Sigmoid colon (tissue), 4 donors: ENCODE results near the gene SFT2D3.

ENCODE experiments used
- CTCF ChIP-seq, 4 experiments: fragments of 450-650 bp in 3 of 4; fragments of 200-600 bp in 1 of 4; IDR thresholded peaks; one replicate each; pipeline ENCODE4 v1.5.1; 2016 to 2019; ENCODE audit warnings: antibody characterized with exemption in 4 of 4, mild to moderate bottlenecking in 3 of 4, moderate library complexity in 2 of 4
- EP300 ChIP-seq, 4 donors: sonication (generic); formaldehyde crosslinking; IDR thresholded peaks; one replicate each; pipeline ENCODE4 v1.6.1; 2017; ENCODE audit warnings: antibody characterized with exemption in 4 of 4
- POLR2A ChIP-seq, 2 donors: fragments of 450-650 bp; IDR thresholded peaks; one replicate each; pipeline ENCODE4 v1.6.1; 2016; ENCODE audit warnings: antibody characterized with exemption in 2 of 2, mild to moderate bottlenecking in 2 of 2, moderate library complexity in 2 of 2

- no peak for TF ChIP-seq POLR2A (IDR thresholded peaks at IDR 0.05)
- no peak for TF ChIP-seq CTCF (IDR thresholded peaks at IDR 0.05)
- TF ChIP-seq EP300 (IDR thresholded peaks at IDR 0.05) = no peak
Measured at GRCh38 chr2:127694986-127695385, 6.3 kb upstream of the SFT2D3 start.
